Stimulated activated CD4-positive, alpha-beta T cell treated with anti-CD3 and anti-CD28 coated beads, Interleukin-2, amount 100 ng/mL, for 48 hours (primary cell): ENCODE measurements around the gene SHMT1.
"Not testable (repeated sequence)": the region's sequence is repeated elsewhere in the genome, so short reads cannot be mapped to it uniquely, and the experiment has no call there.

Source experiments
- DNase-seq, 2 donors: peaks; one replicate each; pipeline ENCODE4 v3.0.0-alpha.2; 2020

Gene SHMT1

DNA sequence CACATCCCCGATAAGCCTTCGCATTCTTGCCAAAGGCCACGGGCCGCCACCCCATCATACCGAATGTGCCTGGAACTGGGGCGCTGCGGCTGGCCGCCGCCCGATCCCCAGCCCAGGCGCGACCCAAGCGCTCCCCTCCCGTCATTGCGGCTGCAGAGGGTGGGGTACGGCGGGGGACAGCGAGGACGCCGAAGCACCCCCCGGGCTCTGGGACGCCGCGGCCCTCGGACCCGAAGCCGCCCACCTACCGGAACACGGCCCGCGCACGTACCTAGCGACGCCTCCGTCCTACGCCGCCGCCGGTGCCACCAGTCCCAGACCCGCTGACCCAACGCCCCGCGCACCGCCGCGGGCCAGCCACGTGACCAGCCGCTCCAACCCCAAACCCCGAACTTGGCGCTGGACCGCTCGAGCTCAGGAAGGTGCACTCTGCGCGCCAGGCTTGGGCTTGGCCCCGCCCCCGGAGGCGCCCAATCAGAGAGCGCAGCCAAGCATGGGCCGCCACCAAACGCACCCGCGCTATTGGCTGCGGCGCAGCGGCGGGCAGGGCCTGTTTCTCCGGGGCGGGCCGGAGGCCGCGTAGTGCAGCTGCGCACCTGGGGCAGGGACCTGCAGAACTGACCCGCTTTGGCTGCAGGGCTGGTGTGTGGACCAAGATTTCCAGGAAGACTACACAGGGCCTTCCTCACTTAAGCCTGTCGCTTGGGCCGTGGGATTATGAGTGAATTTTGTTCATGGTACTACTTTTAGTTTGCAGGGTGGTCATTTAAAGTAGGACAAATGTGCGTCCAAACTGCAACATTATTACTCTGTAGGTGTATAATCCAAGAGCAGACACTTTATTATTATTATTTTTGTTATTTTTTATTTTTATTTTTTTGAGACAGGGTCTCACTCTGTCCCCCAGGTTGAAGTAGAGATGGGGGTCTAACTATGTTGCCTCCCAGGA is at the start of gene SHMT1:
Gene SHMT1 (minus strand): TSS at position 450 of the 949 bp plus-strand sequence. CDS start 7,569 bp downstream, outside the sequence.
- peak; percentile 89 to 92 for DNase-seq

DNA sequence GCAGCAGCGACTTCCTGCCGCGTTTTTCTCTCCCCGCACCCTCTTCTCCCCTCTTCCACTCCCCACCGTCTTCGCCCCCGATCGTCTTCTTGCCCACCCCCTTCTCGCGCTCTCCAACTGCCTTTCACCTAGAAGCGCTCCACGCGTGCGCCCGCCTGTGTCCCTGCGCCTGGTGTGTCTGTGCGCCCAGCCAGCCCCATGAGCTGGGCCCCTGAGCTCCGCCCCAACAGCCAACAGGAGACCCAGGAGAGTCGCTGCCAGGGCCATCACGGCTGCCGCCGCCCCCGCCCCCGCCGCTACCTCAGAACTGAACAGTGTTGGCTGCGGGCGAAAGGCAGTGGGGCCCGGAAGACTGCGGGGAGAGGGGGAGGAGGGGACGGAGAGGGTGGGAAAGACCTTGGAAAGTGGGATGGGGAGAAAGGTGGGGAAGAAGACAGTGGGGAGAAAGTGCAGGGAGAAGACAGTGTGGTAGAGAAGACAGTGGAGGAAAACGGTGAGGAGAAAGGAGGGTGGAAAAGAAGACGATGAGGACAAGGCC is 48.7 kb upstream of the SHMT1 start:
- not testable (repeated sequence) for DNase-seq

DNA sequence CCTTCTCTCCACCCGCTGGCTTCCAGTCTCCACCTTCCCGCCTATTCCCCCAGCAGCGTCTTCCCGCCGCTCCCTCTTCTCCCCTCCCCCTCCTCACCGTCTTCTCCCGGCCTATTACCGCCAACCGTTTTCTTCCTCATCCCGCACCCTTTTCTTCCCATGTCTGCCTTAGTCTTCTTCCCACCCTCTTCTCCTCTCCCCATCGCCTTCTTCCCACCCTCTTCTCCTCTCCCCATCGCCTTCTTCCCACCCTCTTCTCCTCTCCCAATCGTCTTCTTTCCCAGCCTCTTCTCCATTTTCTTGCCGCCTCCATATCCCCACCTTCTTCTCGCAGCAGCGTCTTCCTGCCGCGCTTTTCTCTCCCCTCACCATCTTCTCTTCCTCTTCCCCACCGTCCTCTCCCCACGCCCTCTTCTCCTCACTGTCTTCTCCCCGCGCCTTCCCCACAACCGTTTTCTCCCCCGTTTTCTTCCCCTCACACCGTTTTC is 48.1 kb upstream of the SHMT1 start:
- DNase-seq: peak; percentile 7 to 21

GRCh38 chr17:18410736-18411135 is 47.4 kb upstream of the SHMT1 start:
- not testable (repeated sequence) for DNase-seq

DNA sequence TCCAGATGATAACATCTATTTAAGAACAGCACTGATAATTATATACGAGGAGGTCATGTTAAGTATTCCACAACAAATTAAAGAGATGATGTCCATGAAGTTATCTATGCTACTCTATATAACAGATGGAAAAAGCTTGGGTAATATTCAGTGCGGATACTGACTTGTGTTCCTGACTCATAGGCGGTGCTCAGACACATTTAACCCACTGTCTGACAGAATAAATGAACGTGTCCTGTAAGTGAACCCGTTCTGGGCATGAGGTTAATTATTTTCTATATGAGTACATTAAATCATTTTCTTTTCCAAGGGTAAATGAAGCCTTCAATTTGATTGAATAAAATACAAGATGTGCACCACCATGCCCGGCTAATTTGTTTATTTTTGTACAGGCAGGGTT is 46.0 kb upstream of the SHMT1 start:
- not testable (repeated sequence) for DNase-seq

DNA sequence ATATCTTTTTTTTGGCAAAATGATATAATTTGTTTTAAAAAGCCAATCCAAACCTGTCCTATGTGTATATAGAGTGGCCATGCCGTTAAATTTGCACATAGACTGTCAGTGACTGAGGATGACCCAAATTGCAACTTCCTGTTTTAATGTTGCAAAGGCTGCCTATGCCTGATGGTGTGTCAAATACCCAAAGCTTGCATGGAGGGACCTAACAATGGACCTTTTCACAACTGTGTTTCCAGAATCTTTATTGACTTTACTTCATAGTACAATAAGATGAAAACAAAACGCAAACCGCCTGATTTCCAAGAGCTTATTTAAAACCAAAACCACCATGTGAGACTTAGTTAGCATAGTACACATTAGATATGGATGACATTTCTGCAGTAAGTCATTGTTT is 45.6 kb upstream of the SHMT1 start:
- not testable (repeated sequence) for DNase-seq

- DNase-seq: not testable (repeated sequence)
Measured at GRCh38 chr17:18403604-18404003, 40.3 kb upstream of the SHMT1 start.

DNA sequence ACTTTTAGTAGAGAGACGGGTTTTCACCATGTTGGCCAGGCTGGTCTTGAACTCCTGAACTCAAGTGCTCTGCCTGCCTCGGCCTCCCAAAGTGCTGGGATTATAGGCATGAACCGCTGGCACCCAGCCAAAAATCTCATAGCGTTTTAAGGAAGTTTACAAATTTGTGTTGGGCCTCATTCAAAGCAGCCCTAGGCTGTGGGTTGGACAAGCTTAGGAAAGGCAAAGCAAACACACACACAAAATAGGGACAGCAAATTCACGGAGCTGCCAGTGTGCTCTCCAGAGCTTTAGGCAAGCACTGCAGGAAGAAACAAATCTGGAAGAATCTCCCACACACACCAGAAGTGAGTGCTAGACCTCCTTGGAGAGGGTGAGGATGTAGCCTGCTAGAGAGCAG is 39.8 kb upstream of the SHMT1 start:
- DNase-seq: not testable (repeated sequence)

DNA sequence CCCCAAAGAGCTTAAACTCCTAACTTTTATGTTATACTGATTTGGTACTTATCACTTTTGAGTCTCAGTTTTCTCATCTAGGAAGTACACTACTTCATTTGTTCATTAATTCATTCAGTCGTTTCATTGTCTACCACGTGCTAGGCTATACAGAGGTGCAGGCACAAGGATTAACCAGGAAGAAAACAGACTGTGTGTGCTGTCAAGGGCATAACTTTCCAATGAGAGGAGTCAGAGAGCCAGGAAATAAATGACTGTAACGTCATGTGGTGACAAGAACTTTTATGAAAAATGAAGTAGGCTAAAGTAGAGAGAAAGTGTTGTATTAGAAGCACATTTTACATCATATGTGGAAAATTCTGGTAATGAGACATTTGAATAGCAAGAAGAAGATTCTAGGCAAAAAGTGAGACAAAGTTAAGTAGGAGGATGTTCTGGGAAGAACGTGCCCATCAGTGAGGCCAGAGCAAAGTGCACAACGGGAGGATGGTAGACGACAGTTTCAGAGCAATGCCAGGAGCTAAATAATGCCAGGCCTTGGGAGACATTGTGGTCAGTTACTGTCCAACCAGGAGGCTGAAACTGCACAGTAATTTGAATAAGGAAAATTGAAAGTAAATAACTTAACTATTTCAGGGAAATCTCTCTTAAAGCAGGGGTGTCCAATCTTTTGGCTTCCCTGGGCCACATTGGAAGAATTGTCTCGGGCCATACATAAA is 38.7 kb upstream of the SHMT1 start:
- DNase-seq: not testable (repeated sequence)

- DNase-seq: not testable (repeated sequence)
Measured at GRCh38 chr17:18388728-18389127, 25.4 kb upstream of the SHMT1 start.

- DNase-seq: not testable (repeated sequence)
Measured at GRCh38 chr17:18388266-18388665, 24.9 kb upstream of the SHMT1 start.

DNA sequence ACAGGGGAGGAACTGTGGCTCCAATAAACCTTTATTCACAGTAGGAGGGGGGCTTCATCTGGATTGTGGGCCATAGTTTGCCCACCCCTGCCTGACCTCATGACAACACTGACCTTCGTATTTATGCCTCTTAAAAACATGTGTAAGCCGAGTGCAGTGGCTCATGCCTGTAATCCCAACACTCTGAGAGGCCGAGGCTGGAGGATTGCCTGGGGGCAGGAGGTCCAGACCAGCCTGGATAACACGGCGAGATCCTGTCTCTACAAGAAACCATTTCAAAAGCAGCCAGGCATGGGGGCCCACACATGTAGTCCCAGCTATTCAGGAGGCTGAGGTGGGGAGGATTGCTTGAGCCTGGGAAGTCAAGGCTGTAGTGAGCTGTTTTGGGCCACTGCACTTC is 24.2 kb upstream of the SHMT1 start:
- not testable (repeated sequence) for DNase-seq

- DNase-seq: not testable (repeated sequence)
Measured at GRCh38 chr17:18384271-18384670, 20.9 kb upstream of the SHMT1 start.

- DNase-seq: not testable (repeated sequence)
Measured at GRCh38 chr17:18383079-18383481, 19.7 kb upstream of the SHMT1 start.

GRCh38 chr17:18382441-18383078 is 19.2 kb upstream of the SHMT1 start:
- DNase-seq: no peak

GRCh38 chr17:18381953-18382245 is 18.5 kb upstream of the SHMT1 start:
- DNase-seq: no peak

- no peak for DNase-seq
Measured at GRCh38 chr17:18381158-18381952, 18.0 kb upstream of the SHMT1 start.

GRCh38 chr17:18380471-18381157 is 17.3 kb upstream of the SHMT1 start:
- DNase-seq: no peak

DNA sequence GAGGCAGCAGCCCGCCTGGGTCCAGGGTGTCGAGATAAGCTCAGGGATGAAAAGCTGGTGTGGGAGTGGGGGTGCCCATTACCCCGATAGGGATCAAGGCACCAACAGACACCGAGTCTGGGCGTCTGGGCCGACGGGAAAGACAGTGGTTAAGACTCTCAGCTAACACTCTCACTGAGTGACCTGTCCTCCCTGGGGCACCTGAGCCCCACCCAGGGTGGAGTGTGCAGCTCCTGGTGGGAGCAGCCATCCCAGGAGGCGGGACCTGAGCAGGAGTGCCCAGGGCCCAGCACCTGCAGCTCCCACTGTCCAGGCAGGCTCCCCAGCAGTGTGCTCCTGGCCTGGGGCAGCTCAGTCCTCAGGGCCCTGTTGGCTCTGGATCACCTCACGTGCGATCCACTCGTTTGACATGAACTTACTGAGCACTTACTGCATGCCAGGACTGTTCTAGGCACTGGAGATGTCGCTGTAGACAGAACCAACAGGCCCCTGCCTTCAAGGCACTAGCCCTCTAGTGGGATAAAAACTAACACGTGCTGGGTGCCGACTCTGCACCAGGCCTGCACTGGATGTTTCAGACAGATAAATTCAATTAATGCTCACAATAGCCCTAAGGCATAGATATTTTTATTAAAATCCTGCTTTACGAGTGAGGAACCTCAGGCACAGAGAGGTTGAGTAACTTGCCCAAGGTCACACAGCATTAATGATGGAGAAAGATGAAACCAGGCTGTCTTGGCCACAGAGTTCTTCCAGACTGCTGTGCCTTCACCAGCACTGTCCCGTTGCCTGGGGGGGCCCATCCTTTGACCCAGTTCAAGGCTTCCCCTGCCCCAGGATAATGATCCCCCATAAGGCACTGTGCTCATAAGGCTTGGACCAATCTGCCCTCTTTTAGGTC is 16.1 kb upstream of the SHMT1 start:
- DNase-seq: no peak

DNA sequence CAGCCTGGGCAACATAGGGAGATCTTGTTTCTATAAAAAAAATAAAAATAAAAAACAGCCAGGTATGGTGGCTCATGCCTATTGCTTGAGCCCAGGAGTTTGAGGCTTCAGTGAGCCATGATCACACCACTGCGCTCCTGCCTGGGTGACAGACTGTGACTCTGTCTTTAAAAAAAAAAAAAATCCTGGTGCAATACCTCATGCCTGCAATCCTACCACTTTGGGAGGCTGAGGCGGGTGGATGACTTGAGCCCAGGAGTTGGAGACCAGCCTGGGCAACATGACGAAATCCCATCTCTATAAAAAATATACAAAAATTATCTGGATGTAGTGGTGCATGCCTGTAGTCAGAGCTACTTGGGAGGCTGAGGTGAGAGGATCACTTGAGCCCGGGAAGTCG is 15.3 kb upstream of the SHMT1 start:
- not testable (repeated sequence) for DNase-seq

- DNase-seq: no peak
Measured at GRCh38 chr17:18378205-18378505, 14.8 kb upstream of the SHMT1 start.
